Stimulated activated naive CD8-positive, alpha-beta T cell treated with anti-CD3 and anti-CD28 coated beads, Interleukin-15, amount 100 ng/mL, for 72 hours (primary cell): Measurements from ENCODE around the gene METTL9.
A peak's percentile ranks its signal among the peaks of the same experiment; 100 is the strongest.
"Not testable (repeated sequence)": the region's sequence is repeated elsewhere in the genome, so short reads cannot be mapped to it uniquely, and the experiment has no call there.

Experiments used
- ATAC-seq: fragments of 150-1000 bp; cut with Tn5 transposase; 2 replicates; pipeline ENCODE4 v1.10.0; 2021; ENCODE audit warnings: mild to moderate bottlenecking, moderate library complexity
- DNase-seq, 2 donors: peaks; one replicate each; pipeline ENCODE4 v3.0.0; 2021 to 2022
- H3K27ac Mint-ChIP-seq, 2 donors: one replicate each; pipeline ENCODE4 v1.8.0; 2022; ENCODE audit warnings: mild to moderate bottlenecking in 2 of 2, mixed read lengths in 2 of 2, moderate library complexity in 2 of 2
- H3K27me3 Mint-ChIP-seq: one replicate; pipeline ENCODE4 v1.8.0; 2022; ENCODE audit warnings: mixed read lengths
- H3K4me1 Mint-ChIP-seq: one replicate; pipeline ENCODE4 v1.8.0; 2022; ENCODE audit warnings: mild to moderate bottlenecking, mixed read lengths
- H3K4me3 Mint-ChIP-seq, 2 donors: one replicate each; pipeline ENCODE4 v1.8.0; 2022; ENCODE audit warnings: mild to moderate bottlenecking in 2 of 2, mixed read lengths in 2 of 2, moderate library complexity in 1 of 2
- H3K9me3 Mint-ChIP-seq, 2 donors: one replicate each; pipeline ENCODE4 v1.8.0; 2022; ENCODE audit warnings: mixed read lengths in 2 of 2

The METTL9 gene

GRCh38 chr16:21649826-21650406 lies 50.5 kb downstream of the METTL9 start:
- H3K4me1 Mint-ChIP-seq = peaks cover 76% of the 10 kb centered on the region
- H3K4me3 Mint-ChIP-seq = not testable (repeated sequence)

GRCh38 chr16:21650521-21650920 lies 51.1 kb downstream of the METTL9 start:
- Mint-ChIP-seq H3K4me3 (no peak overlapping the region), H3K27ac (peak overlapping the region in 1 of 2 donors; percentile 48), H3K9me3 (no peaks in the 10 kb centered on the region), H3K27me3 (no peaks in the 10 kb centered on the region), H3K4me1 (peaks cover 71% of the 10 kb centered on the region)
- ATAC-seq (no peak), DNase-seq (no peak)

More at GRCh38 chr16:21649826-21650406, 50.5 kb downstream of the METTL9 start:
- not testable (repeated sequence) for H3K9me3 Mint-ChIP-seq, H3K27ac Mint-ChIP-seq, ATAC-seq, DNase-seq, H3K27me3 Mint-ChIP-seq

GRCh38 chr16:21651515-21651914 lies 52.1 kb downstream of the METTL9 start:
- Mint-ChIP-seq H3K27ac (no peak overlapping the region), H3K27me3 (no peaks in the 10 kb centered on the region), H3K4me1 (peaks cover 69% of the 10 kb centered on the region), H3K4me3 (no peak overlapping the region), H3K9me3 (no peaks in the 10 kb centered on the region)
- no peak for DNase-seq
- ATAC-seq = no peak

- ATAC-seq (no peak), DNase-seq (no peak)
- H3K4me1 Mint-ChIP-seq = peaks cover 69% of the 10 kb centered on the region
- no peaks in the 10 kb centered on the region for H3K9me3 Mint-ChIP-seq
- no peaks in the 10 kb centered on the region for H3K27me3 Mint-ChIP-seq
- H3K4me3 Mint-ChIP-seq = no peak within 1 kb of the TSS
- peak within 1 kb of the TSS in 1 of 2 donors; percentile 48 for H3K27ac Mint-ChIP-seq
Observed at GRCh38 chr16:21652453-21652852, 53.1 kb downstream of the METTL9 start, which contains the start of gene IGSF6. Gene IGSF6 (minus strand): TSS chr16:21652608. CDS start chr16:21652598, 10 bp downstream.

DNA sequence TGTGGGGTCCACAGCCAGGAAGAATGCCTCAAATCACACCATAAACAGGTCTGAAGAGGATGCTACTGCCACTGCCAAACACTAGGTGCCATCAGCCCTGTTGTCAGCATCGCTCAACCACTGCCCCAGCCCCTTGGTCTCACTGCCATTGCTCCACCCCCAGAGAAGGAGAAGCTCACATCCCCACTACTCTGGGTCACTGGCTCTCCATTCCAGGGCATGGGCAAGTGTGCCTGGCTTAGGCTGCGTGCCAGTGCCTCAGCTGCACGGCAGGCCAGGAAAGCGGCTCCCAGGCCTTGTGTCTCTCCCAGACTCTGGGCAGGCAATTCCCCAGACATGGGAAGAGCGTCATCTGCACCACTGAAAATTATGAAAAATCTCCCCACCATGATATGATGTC lies 54.2 kb downstream of the METTL9 start:
- Mint-ChIP-seq H3K9me3 (no peaks in the 10 kb centered on the region), H3K4me1 (peaks cover 69% of the 10 kb centered on the region), H3K27me3 (no peaks in the 10 kb centered on the region), H3K27ac (peak overlapping the region in 1 of 2 donors; percentile 71), H3K4me3 (no peak overlapping the region)
- no peak for DNase-seq
- no peak for ATAC-seq

- H3K27me3 Mint-ChIP-seq = no peaks in the 10 kb centered on the region
- ATAC-seq = no peak
- H3K4me3 Mint-ChIP-seq = no peak overlapping the region
- H3K4me1 Mint-ChIP-seq = peaks cover 63% of the 10 kb centered on the region
- peak overlapping the region in 1 of 2 donors; percentile 5 for H3K27ac Mint-ChIP-seq
- no peaks in the 10 kb centered on the region for H3K9me3 Mint-ChIP-seq
- no peak for DNase-seq
Observed at GRCh38 chr16:21654466-21654865, 55.1 kb downstream of the METTL9 start.

- peaks cover 61% of the 10 kb centered on the region for H3K4me1 Mint-ChIP-seq
Observed at GRCh38 chr16:21654881-21655280, 55.5 kb downstream of the METTL9 start.

DNA sequence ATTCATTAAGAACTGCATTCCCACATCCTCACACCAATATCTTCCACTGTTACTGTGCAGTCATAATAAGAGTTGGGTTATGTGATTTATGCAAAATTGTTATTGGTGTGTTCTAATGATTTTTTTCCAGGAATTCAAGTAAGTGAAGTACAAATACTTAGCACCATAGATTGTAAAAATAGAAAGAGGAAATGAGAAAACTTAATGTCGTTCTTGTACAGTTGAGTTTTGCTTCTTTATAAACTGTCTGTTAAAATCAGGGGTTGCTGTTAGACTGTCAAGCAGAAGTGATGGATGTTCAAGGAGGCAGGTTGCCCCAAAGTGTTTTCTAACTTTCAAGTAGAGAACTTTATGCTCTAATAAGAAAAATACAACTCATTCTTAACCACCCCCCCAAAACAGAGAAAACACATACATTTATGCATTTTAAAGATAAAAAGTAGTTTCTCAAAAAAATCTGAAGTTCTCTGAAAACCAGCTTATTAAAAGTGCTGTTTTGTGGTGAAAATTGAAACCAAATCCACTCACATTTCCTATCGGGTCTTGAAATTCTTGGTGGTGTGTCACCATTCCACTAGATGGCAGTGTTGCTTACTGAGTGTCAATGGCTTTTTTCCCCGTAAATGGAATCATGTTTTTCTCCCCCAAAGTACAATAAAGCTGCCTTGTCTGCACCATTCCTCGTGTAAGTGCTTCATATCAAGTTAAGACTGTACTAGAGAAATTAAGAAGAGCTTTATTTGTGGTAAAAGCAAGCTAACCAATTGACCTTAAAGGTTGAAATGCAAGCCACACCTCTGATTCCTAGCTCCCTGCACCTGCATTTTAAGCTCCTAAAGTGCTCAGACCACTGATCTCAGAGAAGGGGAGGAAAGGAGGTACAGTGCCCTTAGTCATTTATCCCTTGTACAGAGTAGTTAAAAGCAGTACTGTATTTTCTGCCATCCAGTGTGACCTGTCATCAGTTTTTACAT lies 57.7 kb downstream of the METTL9 start:
- H3K27ac Mint-ChIP-seq = no peak overlapping the region
- H3K9me3 Mint-ChIP-seq = no peaks in the 10 kb centered on the region
- ATAC-seq (no peak), DNase-seq (peak; percentile 15 to 33)
- H3K27me3 Mint-ChIP-seq = no peaks in the 10 kb centered on the region
- H3K4me3 Mint-ChIP-seq = no peak overlapping the region
- peaks cover 61% of the 10 kb centered on the region for H3K4me1 Mint-ChIP-seq

More at GRCh38 chr16:21654881-21655280, 55.5 kb downstream of the METTL9 start:
- DNase-seq (no peak), ATAC-seq (no peak)
- H3K9me3 Mint-ChIP-seq = no peaks in the 10 kb centered on the region
- H3K27me3 Mint-ChIP-seq = no peaks in the 10 kb centered on the region
- H3K4me3 Mint-ChIP-seq = no peak overlapping the region
- no peak overlapping the region for H3K27ac Mint-ChIP-seq

DNA sequence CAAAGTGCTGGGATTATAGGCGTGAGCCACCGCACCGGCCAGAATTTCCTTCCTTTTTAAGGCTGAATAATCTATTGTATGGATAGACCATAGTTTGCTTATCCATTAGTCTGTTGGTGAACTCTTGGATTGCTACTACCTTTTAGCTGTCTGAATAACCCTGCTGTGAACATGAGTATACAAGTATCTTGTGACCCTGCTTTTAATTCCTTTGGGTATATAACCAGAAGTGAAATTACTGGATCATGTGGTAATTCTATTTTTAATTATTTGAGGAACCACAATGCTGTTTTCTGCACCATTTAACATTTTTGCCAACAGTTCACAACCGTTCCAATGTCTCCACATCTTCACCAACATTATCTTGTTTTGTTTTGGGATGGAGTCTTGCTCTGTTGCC lies 59.7 kb downstream of the METTL9 start:
- Mint-ChIP-seq H3K27me3 (peaks cover 8% of the 10 kb centered on the region), H3K4me3 (no peak overlapping the region), H3K4me1 (peaks cover 57% of the 10 kb centered on the region), H3K9me3 (no peaks in the 10 kb centered on the region), H3K27ac (no peak overlapping the region)
- ATAC-seq = no peak
- no peak for DNase-seq

DNA sequence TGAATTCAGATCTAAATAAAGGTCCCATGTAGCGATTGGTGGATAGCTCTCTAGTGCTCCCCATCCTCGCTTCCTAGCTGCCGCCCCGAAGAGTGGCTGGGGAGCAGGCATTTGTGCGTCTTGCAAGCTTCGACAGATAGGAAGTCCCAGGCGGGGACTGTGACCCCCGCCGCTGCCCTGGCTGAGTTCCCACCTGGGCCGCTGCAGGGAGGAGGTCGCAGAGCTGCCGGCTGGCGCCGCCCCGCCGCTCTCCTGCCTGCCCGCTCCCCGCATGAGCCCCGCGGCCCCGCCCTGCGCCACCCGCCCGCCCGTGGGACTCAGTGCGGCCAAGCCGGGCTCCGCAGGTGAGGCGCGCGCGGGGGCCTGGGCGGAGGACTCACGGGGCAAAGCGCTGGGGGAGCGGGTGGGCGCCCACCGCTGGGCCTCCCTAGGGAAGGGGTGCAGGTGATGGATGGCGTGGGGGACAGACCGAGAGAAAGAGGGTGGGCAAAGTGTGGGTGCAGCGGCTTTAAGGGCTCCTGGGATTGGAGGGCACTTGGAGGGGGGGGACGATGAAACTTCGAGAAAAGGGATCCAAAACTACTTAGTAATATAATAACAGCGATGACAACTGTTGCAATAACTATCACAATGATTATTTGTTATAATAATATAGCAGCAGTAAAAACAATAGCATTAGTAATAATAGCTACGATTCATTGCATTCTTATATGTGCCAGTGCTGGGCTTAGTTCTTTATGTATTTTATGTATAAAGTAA lies 64.7 kb downstream of the METTL9 start, which contains the start of gene OTOA:
TSS of gene OTOA (plus strand) at position 80 of the 759 bp plus-strand sequence. CDS start 14,547 bp downstream, outside the sequence.
- H3K27me3 Mint-ChIP-seq = peaks cover 8% of the 10 kb centered on the region
- peaks cover 22% of the 10 kb centered on the region for H3K4me1 Mint-ChIP-seq
- DNase-seq (peak in 1 of 2 donors; percentile 25), ATAC-seq (peak; percentile 62)
- no peaks in the 10 kb centered on the region for H3K9me3 Mint-ChIP-seq
- peak within 1 kb of the TSS; percentile 40 to 65 for H3K27ac Mint-ChIP-seq
- peak within 1 kb of the TSS; percentile 74 to 79 for H3K4me3 Mint-ChIP-seq

GRCh38 chr16:21664801-21665492 lies 65.6 kb downstream of the METTL9 start:
- Mint-ChIP-seq H3K27me3 (peaks cover 8% of the 10 kb centered on the region), H3K9me3 (no peaks in the 10 kb centered on the region), H3K4me3 (no peak overlapping the region), H3K4me1 (peaks cover 22% of the 10 kb centered on the region), H3K27ac (no peak overlapping the region)
- no peak for DNase-seq
- no peak for ATAC-seq

- H3K9me3 Mint-ChIP-seq = no peaks in the 10 kb centered on the region
- H3K27ac Mint-ChIP-seq = no peak overlapping the region
- peaks cover 8% of the 10 kb centered on the region for H3K27me3 Mint-ChIP-seq
- H3K4me1 Mint-ChIP-seq = peaks cover 8% of the 10 kb centered on the region
- ATAC-seq (no peak), DNase-seq (no peak)
- no peak overlapping the region for H3K4me3 Mint-ChIP-seq
Observed at GRCh38 chr16:21666772-21667171, 67.4 kb downstream of the METTL9 start.

- no peak for ATAC-seq
- Mint-ChIP-seq H3K9me3 (no peaks in the 10 kb centered on the region), H3K27me3 (peaks cover 8% of the 10 kb centered on the region)
Observed at GRCh38 chr16:21667575-21667974, 68.2 kb downstream of the METTL9 start.

GRCh38 chr16:21673469-21673868 lies 74.1 kb downstream of the METTL9 start:
- Mint-ChIP-seq H3K9me3 (no peaks in the 10 kb centered on the region), H3K27ac (no peak overlapping the region), H3K27me3 (no peaks in the 10 kb centered on the region), H3K4me3 (no peak overlapping the region), H3K4me1 (no peaks in the 10 kb centered on the region)
- DNase-seq (no peak), ATAC-seq (no peak)

More at GRCh38 chr16:21667575-21667974, 68.2 kb downstream of the METTL9 start:
- Mint-ChIP-seq H3K27ac (no peak overlapping the region), H3K4me1 (peaks cover 8% of the 10 kb centered on the region), H3K4me3 (no peak overlapping the region)
- DNase-seq = no peak

- DNase-seq, ATAC-seq, H3K9me3 Mint-ChIP-seq, H3K4me1 Mint-ChIP-seq, H3K27me3 Mint-ChIP-seq, H3K4me3 Mint-ChIP-seq, H3K27ac Mint-ChIP-seq: not testable (repeated sequence)
Observed at GRCh38 chr16:21674456-21674855, 75.1 kb downstream of the METTL9 start.
